ENCODE measurements around the gene CAV1. TPM values are rescaled to one million over a fixed set of nuclear protein-coding genes. Genes with fewer than 3 reads are reported as not detected.
A peak's percentile ranks its signal among the peaks of the same experiment; 100 is the strongest.

CAV1 gene
- polyA plus RNA-seq, 12 donors = 194 to 356 (median 240) TPM

- DNase-seq = no peak
Measured at GRCh38 chr7:116549370-116549769, 24.5 kb downstream of the CAV1 start.

GRCh38 chr7:116551692-116552091 is 26.9 kb downstream of the CAV1 start:
- DNase-seq = no peak

- DNase-seq = no peak
Measured at GRCh38 chr7:116552602-116553001, 27.8 kb downstream of the CAV1 start.

- no peak for DNase-seq
Measured at GRCh38 chr7:116553168-116553964, 28.5 kb downstream of the CAV1 start.

- no peak for DNase-seq
Measured at GRCh38 chr7:116554436-116554835, 29.6 kb downstream of the CAV1 start.

- DNase-seq = no peak
Measured at GRCh38 chr7:116554911-116555310, 30.1 kb downstream of the CAV1 start.

GRCh38 chr7:116557066-116557585 is 32.3 kb downstream of the CAV1 start:
- no peak for DNase-seq

GRCh38 chr7:116557901-116558300 is 33.1 kb downstream of the CAV1 start:
- DNase-seq = no peak

- no peak for DNase-seq
Measured at GRCh38 chr7:116560021-116560970, 35.5 kb downstream of the CAV1 start.

GRCh38 chr7:116561697-116562483 is 37.1 kb downstream of the CAV1 start:
- DNase-seq = no peak

- DNase-seq = no peak
Measured at GRCh38 chr7:116562529-116563121, 37.8 kb downstream of the CAV1 start.

GRCh38 chr7:116565981-116566380 is 41.1 kb downstream of the CAV1 start:
- no peak for DNase-seq

- DNase-seq = no peak
Measured at GRCh38 chr7:116566666-116567065, 41.8 kb downstream of the CAV1 start.

- no peak for DNase-seq
Measured at GRCh38 chr7:116569737-116570136, 44.9 kb downstream of the CAV1 start.

- DNase-seq = no peak
Measured at GRCh38 chr7:116570306-116570705, 45.5 kb downstream of the CAV1 start.

GRCh38 chr7:116571037-116571436 is 46.2 kb downstream of the CAV1 start:
- peak; percentile 55 for DNase-seq

- DNase-seq = no peak
Measured at GRCh38 chr7:116571552-116571951, 46.7 kb downstream of the CAV1 start.

- no peak for DNase-seq
Measured at GRCh38 chr7:116572036-116572435, 47.2 kb downstream of the CAV1 start.

GRCh38 chr7:116573541-116573940 is 48.7 kb downstream of the CAV1 start:
- no peak for DNase-seq

GRCh38 chr7:116574025-116574822 is 49.4 kb downstream of the CAV1 start:
- DNase-seq = no peak
